Erythroblast (primary cell): ENCODE data around the gene SNTB2.

ENCODE experiments used
- GATA1 ChIP-seq: IDR thresholded peaks from 2 replicates; pipeline ENCODE4 v1.6.1; 2011; ENCODE audit warnings: low read depth, mild to moderate bottlenecking, control low read depth, low read length, moderate library complexity
- POLR2A ChIP-seq: IDR thresholded peaks from 2 replicates; pipeline ENCODE4 v1.6.1; 2011; ENCODE audit warnings: mild to moderate bottlenecking, low read length

DNA sequence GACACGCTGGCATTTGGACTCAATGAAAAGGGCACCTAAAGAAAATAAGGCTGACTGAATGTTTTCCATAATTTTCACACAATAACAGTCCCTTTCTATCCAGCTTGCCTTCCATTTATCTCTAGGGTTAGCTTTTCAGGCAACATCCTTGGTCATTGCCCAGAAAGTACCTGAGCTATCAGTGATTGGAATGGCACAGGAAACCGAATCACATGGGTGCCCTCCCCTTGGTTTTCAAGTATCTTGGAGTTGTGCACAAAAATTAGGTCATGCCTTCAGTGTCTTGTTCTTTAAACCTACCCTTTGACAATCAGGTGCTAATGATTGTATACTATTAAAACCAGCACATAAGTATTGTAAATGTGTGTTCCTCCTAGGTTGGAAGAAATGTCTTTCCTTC, 120.9 kb downstream of the SNTB2 start:
- TF ChIP-seq POLR2A = no peak
- TF ChIP-seq GATA1 = no peak
